Measurements from ENCODE around the gene PTPRN2. TPM values are rescaled to one million over a fixed set of nuclear protein-coding genes. Genes with fewer than 3 reads are reported as not detected.

PTPRN2 gene
- total and polyA plus RNA-seq, 2 experiments from 2014 or later, result 0.28 TPM; not detected in 1

DNA sequence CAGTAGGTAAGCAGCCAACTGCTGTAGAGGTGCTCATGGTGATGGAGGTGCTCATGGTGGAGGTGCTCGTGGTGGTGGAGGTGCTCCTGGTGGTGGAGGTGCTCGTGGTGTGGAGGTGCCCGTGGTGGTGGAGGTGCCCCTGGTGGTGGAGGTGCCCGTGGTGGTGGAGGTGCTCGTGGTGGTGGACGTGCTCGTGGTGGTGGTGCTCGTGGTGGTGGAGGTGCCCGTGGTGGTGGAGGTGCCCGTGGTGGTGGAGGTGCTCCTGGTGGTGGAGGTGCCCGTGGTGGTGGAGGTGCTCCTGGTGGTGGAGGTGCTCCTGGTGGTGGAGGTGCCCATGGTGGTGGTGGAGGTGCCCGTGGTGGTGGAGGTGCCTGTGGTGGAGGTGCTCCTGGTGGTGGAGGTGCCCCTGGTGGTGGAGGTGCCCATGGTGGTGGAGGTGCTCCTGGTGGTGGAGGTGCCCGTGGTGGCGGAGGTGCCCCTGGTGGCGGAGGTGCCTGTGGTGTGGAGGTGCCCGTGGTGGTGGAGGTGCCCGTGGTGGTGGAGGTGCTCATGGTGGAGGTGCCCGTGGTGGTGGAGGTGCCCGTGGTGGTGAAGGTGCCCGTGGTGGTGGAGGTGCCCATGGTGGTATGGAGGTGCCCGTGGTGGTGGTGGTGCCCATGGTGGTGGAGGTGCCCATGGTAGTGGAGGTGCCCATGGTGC, 517.3 kb downstream of the PTPRN2 start:
- no peak overlapping the region for H3K27ac ChIP-seq
- no peaks in the 10 kb centered on the region for H3K4me1 ChIP-seq (ENCODE audit: low read depth)
- no peak for DNase-seq (ENCODE audit: low read depth in 1 of 2, low spot score in 1 of 2)
- no peaks in the 10 kb centered on the region for H3K9me3 ChIP-seq (ENCODE audit: low read depth)
- no peak overlapping the region for H3K4me3 ChIP-seq
- no peaks in the 10 kb centered on the region for H3K27me3 ChIP-seq
- H3K36me3 ChIP-seq, result no peaks in the 10 kb centered on the region
- TF ChIP-seq, protein P1, sequence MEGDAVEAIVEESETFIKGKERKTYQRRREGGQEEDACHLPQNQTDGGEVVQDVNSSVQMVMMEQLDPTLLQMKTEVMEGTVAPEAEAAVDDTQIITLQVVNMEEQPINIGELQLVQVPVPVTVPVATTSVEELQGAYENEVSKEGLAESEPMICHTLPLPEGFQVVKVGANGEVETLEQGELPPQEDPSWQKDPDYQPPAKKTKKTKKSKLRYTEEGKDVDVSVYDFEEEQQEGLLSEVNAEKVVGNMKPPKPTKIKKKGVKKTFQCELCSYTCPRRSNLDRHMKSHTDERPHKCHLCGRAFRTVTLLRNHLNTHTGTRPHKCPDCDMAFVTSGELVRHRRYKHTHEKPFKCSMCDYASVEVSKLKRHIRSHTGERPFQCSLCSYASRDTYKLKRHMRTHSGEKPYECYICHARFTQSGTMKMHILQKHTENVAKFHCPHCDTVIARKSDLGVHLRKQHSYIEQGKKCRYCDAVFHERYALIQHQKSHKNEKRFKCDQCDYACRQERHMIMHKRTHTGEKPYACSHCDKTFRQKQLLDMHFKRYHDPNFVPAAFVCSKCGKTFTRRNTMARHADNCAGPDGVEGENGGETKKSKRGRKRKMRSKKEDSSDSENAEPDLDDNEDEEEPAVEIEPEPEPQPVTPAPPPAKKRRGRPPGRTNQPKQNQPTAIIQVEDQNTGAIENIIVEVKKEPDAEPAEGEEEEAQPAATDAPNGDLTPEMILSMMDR (IDR thresholded peaks at IDR 0.05; ENCODE audit: low read depth, low read length), result no peak

DNA sequence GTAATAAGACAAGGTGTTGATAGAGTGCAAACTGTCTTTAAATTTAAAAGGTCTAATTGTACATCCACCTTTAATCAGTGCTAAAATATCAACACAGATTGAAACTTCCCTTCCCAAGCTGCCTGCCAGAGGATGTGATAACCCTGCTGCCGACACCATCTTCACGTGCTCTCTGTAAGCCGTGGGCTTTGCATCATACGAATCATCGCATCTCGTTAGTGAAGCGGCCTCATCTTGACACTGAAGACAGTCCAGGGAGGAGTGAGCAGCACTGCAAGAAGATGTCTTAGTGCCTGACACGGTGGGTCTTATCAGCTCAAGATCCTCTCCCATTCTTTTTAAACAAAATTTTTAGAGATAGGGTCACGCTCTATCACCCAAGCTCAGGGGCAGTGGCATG, 518.8 kb downstream of the PTPRN2 start:
- no peak overlapping the region for H3K4me3 ChIP-seq
- TF ChIP-seq, protein P1 (IDR thresholded peaks at IDR 0.05; ENCODE audit: low read depth, low read length), result no peak
- no peak overlapping the region for H3K27ac ChIP-seq
- H3K9me3 ChIP-seq (ENCODE audit: low read depth), result no peaks in the 10 kb centered on the region
- H3K36me3 ChIP-seq, result no peaks in the 10 kb centered on the region
- H3K27me3 ChIP-seq, result no peaks in the 10 kb centered on the region
- DNase-seq (ENCODE audit: low read depth in 1 of 2, low spot score in 1 of 2), result no peak
- no peaks in the 10 kb centered on the region for H3K4me1 ChIP-seq (ENCODE audit: low read depth)

DNA sequence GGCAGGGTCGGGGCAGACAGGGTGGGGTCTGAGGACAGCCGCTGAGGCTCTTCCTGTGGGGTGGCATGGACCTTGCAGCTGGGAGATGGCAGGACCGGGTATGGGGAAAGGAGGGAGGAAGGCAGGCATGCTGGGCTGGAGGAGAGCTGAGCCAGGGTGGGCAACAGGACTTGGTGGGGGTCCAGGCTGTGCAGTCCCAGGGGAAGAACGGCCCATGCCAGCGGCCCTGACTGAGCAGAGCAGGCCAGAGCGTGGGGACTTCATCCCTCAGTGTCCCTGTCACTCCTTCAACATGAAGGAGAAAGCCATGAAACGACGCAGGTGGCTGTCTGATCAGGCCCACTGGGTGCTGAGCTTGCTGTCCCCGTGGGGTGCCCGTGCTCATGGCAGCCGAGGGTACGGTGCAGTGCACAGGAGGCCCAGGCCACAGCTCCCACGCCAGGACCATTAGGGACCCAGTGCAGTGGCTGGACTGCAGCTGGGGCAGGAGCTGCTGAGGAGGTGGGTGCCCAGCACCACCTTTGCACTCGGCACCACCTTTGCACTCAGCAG, 519.6 kb downstream of the PTPRN2 start:
- no peak for DNase-seq (ENCODE audit: low read depth in 1 of 2, low spot score in 1 of 2)
- TF ChIP-seq, protein P1 (IDR thresholded peaks at IDR 0.05; ENCODE audit: low read depth, low read length), result no peak
- Histone ChIP-seq H3K27me3 (no peaks in the 10 kb centered on the region), H3K9me3 (ENCODE audit: low read depth) (no peaks in the 10 kb centered on the region), H3K4me1 (ENCODE audit: low read depth) (no peaks in the 10 kb centered on the region), H3K27ac (no peak overlapping the region), H3K36me3 (no peaks in the 10 kb centered on the region), H3K4me3 (no peak overlapping the region)

DNA sequence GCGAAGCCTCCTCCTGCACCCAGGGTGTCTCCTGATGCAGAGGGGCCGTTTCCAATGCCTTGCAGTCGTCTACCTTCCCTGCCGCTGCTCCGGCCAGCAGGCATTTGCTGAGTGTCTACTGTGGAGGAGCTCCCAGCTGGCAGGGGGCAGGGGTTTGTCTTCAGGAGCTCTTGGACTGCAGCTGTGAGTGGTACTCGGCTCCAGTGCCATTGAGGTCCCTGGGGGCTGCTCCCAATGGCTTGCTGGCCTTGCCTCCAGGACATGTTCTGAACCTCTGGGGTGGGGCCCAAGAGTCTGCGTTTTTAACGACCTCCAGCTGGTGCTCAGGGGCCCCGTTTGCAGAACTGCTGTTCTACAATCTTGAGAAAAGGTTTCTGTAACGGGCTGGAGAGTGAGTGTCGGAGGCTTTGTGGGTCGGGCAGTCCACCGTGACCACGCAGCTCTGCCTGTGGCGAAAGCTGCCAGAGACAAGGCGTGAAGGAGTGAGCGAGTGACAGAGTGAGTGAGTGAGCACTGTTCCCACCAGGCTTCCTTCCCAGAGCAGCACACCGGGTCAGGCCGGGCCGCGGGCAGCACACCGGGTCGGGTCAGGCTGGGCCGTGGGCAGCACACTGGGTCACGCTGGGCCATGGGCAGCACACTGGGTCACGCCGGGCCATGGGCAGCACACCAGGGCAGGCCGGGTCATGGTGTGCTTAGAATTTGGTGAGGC, 520.2 kb downstream of the PTPRN2 start:
- no peaks in the 10 kb centered on the region for H3K9me3 ChIP-seq (ENCODE audit: low read depth)
- TF ChIP-seq, protein P1 (IDR thresholded peaks at IDR 0.05; ENCODE audit: low read depth, low read length), result no peak
- no peak for DNase-seq (ENCODE audit: low read depth in 1 of 2, low spot score in 1 of 2)
- no peaks in the 10 kb centered on the region for H3K36me3 ChIP-seq
- H3K27ac ChIP-seq, result no peak overlapping the region
- no peaks in the 10 kb centered on the region for H3K27me3 ChIP-seq
- no peak overlapping the region for H3K4me3 ChIP-seq
- no peaks in the 10 kb centered on the region for H3K4me1 ChIP-seq (ENCODE audit: low read depth)

DNA sequence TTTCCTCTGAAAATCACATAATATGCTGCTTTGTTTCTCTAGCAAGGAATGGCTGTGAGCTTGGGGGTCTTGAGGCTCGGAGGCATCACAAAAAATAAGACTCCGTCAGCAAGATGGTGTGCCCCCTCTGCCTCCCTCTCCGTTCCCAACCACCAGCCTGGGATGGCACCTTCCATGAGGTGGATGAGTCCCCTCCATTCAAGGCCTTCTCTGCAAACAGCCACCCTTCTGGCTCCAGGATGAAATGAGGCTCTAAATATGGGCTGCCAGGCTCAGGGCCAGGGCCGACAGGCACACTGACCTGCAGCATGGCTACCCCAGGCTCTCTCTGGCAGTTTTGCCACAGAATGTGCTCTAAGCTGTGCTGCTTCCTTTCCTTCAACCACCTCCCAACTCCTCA, 521.5 kb downstream of the PTPRN2 start:
- Histone ChIP-seq H3K4me3 (no peak overlapping the region), H3K27ac (no peak overlapping the region), H3K36me3 (no peaks in the 10 kb centered on the region), H3K4me1 (ENCODE audit: low read depth) (no peaks in the 10 kb centered on the region), H3K27me3 (no peaks in the 10 kb centered on the region), H3K9me3 (ENCODE audit: low read depth) (no peaks in the 10 kb centered on the region)
- TF ChIP-seq, protein P1 (IDR thresholded peaks at IDR 0.05; ENCODE audit: low read depth, low read length), result no peak
- DNase-seq (ENCODE audit: low read depth in 1 of 2, low spot score in 1 of 2), result no peak

Measured in cardiac muscle cell (in vitro differentiated cells and primary cell).